Muscle of leg (tissue), 11 donors: ENCODE data around the gene SERPINA12. TPM values are rescaled to one million over a fixed set of nuclear protein-coding genes. Genes with fewer than 3 reads are reported as not detected.
"Not testable (repeated sequence)": the region's sequence is repeated elsewhere in the genome, so short reads cannot be mapped to it uniquely, and the experiment has no call there.

ENCODE experiments used
- DNase-seq: peaks from one replicate; pipeline ENCODE4 v3.0.0; 2013
- H3K27ac ChIP-seq: one replicate; pipeline ENCODE4 v1.5.1; 2013; ENCODE audit warnings: mild to moderate bottlenecking, low read length, control low read depth
- H3K27me3 ChIP-seq: one replicate; pipeline ENCODE4 v1.6.1; 2013; ENCODE audit warnings: low read length; ENCODE audit not compliant: control insufficient read depth, insufficient read depth
- H3K36me3 ChIP-seq: one replicate; pipeline ENCODE4 v1.6.1; 2013; ENCODE audit warnings: low read length; ENCODE audit not compliant: control insufficient read depth, insufficient read depth
- H3K4me1 ChIP-seq: one replicate; pipeline ENCODE4 v1.6.1; 2013; ENCODE audit warnings: low read length; ENCODE audit not compliant: control insufficient read depth, insufficient read depth
- H3K4me3 ChIP-seq: one replicate; pipeline ENCODE4 v1.5.1; 2013; ENCODE audit warnings: low read length, control low read depth
- H3K9me3 ChIP-seq: replicated peaks from 2 replicates; pipeline ENCODE4 v1.6.1; 2013; ENCODE audit warnings: low read depth, low read length; ENCODE audit not compliant: control insufficient read depth
- WGBS: methylation state at CpG from one replicate; pipeline ENCODE4 v1.1.5; 2013; ENCODE audit warnings: missing lambda C conversion rate; ENCODE audit not compliant: insufficient coverage; 5-methylcytosine and 5-hydroxymethylcytosine counted together
- polyA plus RNA-seq, 8 donors: library from polyadenylated mRNA; unstranded; fragments of 120-200 nt; gene quantifications; one replicate each; pipeline versions ENCODE4 v1.2.1 to v1.2.3, GENCODE V29; 2013; ENCODE audit warnings: inconsistent platforms in 1 of 8, low replicate concordance in 1 of 8; ENCODE audit not compliant: insufficient read length in 8 of 8, insufficient read depth in 1 of 8
- total RNA-seq: library from RNA; stranded (reverse); fragments of 120-200 nt; gene quantifications from one replicate; pipeline ENCODE4 v1.2.4, GENCODE V29; 2013

Gene SERPINA12
- total and polyA plus RNA-seq, 9 donors = not detected

DNA sequence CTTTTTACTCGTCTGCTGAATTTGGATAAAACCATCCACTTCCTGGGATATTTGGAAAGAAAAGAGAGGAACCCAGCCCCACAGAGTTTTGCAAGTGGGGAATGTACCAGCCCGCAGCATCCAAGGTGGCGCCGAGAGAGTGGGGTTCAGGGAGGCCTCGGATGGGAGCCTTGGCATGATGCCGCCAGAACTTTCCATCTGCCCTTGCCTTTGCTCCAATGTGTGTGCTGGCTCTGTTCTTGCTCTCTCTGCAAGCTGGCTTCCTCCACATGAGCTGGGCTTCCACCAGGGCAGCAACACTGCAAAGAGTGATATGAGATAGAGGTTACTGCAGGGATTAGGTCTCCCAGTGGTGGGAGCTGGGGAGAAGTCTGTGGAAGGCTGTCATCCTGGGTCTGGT lies 6.6 kb upstream of the SERPINA12 start:
- H3K4me3 ChIP-seq = no peak overlapping the region
- H3K36me3 ChIP-seq = no peaks in the 10 kb centered on the region
- WGBS = 96% methylated on average over 5 of the region's 6 CpGs
- no peaks in the 10 kb centered on the region for H3K4me1 ChIP-seq
- DNase-seq = no peak
- H3K27me3 ChIP-seq = peaks cover 2% of the 10 kb centered on the region
- no peak overlapping the region for H3K27ac ChIP-seq
- H3K9me3 ChIP-seq = no peaks in the 10 kb centered on the region

DNA sequence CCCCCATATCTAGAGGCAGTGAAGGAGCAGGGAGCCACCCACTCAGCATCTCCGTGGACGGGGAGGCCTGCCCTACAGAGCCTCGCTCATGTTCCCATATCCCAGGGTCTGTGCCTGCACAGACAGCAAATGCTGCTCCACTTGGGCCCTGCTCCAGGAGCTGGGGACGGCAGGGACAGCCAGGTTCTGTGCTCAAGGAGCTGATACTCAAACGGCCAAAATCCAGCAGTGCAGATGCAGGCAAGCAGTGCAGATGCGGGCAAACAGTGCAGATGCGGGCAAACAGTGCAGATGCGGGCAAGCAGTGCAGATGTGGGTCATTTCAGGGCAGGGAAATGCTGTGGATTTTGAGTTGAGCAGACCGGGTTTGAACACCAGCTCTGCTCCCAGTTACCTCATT lies 6.2 kb upstream of the SERPINA12 start:
- Histone ChIP-seq H3K27me3 (peaks cover 2% of the 10 kb centered on the region), H3K9me3 (no peaks in the 10 kb centered on the region), H3K4me3 (no peak overlapping the region), H3K36me3 (no peaks in the 10 kb centered on the region), H3K4me1 (no peaks in the 10 kb centered on the region), H3K27ac (no peak overlapping the region)
- WGBS = 67% methylated on average over 6 of the region's 9 CpGs
- no peak for DNase-seq

DNA sequence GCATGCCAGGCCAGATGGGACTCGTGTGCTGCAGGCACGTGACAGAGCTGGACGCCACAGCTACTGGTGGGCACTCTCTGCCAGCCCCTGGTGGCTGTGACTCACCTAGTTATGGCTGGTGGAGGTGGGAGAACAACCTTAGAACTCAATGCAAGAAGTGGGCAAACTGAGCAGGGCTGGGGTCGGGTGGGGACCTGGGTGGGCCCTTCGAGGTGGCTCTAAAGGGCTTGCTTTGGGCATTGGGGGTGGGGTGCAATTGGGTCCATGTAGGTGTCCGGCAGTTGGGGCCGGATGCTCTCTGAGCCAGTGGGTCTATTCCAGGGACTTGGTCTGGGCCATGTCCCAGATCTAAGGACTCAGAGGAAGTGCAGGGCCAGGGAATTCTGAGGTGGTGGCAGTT lies 5.1 kb upstream of the SERPINA12 start:
- Histone ChIP-seq H3K27me3 (peaks cover 2% of the 10 kb centered on the region), H3K36me3 (no peaks in the 10 kb centered on the region), H3K4me3 (no peak overlapping the region), H3K27ac (no peak overlapping the region), H3K9me3 (no peaks in the 10 kb centered on the region), H3K4me1 (no peaks in the 10 kb centered on the region)
- DNase-seq = no peak
- WGBS = 76% methylated on average over 7 of the region's 7 CpGs

DNA sequence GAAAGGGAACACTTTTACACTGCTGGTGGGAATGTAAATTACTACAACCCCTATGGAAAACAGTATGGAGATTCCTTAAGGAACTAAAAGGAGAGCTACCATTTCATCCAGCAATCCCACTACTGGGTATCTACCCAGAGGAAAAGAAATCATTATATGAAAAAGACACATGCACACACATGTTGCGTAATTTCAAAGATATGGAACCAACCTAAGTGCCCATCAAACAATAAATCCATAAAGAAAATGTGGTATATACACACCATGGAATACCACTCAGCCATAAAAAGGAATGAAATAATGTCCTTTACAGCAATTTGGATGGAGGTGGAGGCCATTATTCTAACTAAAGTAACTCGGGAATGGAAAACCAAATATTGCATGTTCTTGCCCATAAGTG lies 1.2 kb upstream of the SERPINA12 start:
- not testable (repeated sequence) for H3K27me3 ChIP-seq, DNase-seq
- 30% methylated on average over 1 of the region's 2 CpGs for WGBS

DNA sequence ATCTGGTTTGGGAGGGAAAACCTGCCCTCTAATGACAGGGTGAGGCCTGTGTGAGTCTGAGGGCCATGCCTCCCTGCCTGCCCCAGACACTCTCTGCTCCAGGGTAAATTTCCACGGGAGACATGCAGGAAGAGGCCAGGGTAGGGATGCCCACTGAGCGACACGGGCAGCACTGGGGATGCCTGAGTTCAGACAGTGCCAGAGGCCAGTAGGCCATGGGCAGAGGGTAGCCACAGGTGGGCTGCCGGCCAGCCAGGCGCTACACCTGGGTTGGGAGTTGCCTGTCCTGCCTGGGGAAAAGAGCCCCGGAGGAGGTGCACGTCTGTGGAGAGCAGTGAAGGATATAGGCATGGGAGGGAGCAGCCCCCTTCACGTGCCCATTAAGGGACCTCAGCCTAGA lies 3.6 kb downstream of the SERPINA12 start:
- 79% methylated on average over 8 of the region's 8 CpGs for WGBS
- Histone ChIP-seq H3K27me3 (peaks cover 2% of the 10 kb centered on the region), H3K4me1 (no peaks in the 10 kb centered on the region), H3K9me3 (no peaks in the 10 kb centered on the region), H3K36me3 (no peaks in the 10 kb centered on the region), H3K27ac (no peak overlapping the region), H3K4me3 (no peak overlapping the region)
- DNase-seq = no peak

More for the DNA sequence above, 1.2 kb upstream of the SERPINA12 start:
- not testable (repeated sequence) for H3K36me3 ChIP-seq, H3K4me3 ChIP-seq, H3K27ac ChIP-seq, H3K9me3 ChIP-seq, H3K4me1 ChIP-seq

DNA sequence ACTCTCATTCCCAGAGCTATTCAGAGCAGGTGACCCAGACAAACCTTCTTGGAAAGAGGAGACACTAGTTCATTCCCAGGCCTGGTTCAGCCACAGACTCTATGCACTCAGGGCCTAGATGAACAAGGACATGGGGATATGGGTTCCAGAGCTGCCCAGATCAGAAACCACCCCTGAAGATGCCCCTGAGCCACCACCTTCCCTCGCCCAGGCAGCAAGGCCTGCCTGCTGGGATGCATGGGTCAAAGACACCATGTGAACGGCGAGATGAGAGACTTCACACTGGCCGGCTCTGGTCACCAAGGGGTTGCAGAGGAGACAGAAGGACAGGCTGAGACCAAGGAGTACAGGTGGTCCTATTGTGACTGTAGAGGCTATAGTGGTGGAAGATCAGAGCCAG lies 4.1 kb downstream of the SERPINA12 start:
- Histone ChIP-seq H3K4me3 (no peak overlapping the region), H3K9me3 (no peaks in the 10 kb centered on the region), H3K36me3 (no peaks in the 10 kb centered on the region), H3K27me3 (peaks cover 5% of the 10 kb centered on the region), H3K27ac (no peak overlapping the region), H3K4me1 (no peaks in the 10 kb centered on the region)
- DNase-seq = no peak
- WGBS = 86% methylated on average over 4 of the region's 4 CpGs

DNA sequence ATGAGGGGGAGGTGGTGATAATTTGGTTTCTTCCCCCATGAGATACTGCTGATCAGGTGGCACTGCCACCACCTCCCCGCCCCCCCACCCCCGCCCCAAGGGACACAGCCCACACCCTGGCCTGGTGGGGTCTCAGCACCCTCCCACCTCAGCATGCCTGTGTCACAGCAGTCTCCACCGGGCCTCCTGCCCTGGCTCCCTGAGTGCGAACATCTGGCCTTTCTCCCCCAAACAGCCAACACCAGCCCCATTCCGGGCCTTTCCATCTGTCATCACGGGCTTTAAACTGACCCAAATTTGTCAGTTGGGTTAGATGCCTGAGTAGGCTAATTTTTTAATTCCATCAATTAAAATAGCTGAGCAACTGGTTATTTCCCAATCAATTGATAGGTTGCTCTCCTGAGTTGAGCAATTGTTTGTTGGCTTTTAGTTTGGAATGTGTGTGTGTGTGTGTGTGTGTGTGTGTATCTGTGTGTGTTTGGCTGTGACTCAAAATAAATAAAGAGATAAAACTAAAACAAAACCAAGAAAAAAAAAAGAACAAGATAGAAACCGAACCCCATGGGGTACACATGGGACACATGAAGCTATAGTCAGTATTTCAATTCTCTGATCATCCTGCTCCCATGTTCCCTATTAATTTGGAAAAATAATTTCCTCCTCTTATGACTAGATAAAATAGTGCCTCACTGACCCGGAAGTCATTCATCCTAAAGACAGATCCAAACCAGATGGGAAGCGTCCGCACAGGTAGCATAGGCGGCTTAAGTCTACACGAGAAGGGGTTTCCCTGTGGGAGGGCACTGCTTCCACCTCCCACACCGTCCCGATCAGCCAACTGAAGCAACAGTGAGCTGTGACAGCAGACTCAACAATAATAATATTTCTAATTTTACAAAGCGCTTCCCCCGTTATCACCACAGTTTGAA lies 7.4 kb downstream of the SERPINA12 start:
- DNase-seq = no peak
- Histone ChIP-seq H3K4me3 (no peak overlapping the region), H3K36me3 (no peaks in the 10 kb centered on the region), H3K27me3 (peaks cover 5% of the 10 kb centered on the region), H3K9me3 (no peaks in the 10 kb centered on the region), H3K27ac (no peak overlapping the region), H3K4me1 (no peaks in the 10 kb centered on the region)
- WGBS = 67% methylated on average over 7 of the region's 16 CpGs

DNA sequence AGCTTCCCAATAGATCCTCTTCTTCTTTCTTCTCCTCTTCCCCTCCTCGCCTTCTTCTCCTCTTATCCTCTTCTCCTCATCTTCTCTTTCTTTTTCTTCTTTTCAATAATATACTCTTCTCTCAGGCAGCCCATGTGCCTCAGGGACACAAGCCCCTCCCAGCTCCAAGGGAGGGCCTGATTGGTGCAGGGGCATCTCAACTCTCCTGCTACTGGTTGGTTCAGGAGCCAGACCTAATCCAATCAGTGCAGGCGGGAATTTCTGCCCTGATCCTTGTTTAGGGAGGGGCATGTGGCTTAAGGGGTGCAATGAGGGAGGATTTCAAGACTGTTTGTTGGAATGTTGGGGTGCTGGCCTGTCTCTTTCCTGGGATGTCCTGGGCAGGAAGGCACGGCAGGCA lies 9.0 kb downstream of the SERPINA12 start:
- WGBS = 76% methylated on average over 2 of the region's 3 CpGs
- H3K4me3 ChIP-seq = no peak overlapping the region
- H3K27ac ChIP-seq = no peak overlapping the region
- no peaks in the 10 kb centered on the region for H3K36me3 ChIP-seq
- H3K9me3 ChIP-seq = no peaks in the 10 kb centered on the region
- H3K4me1 ChIP-seq = no peaks in the 10 kb centered on the region
- H3K27me3 ChIP-seq = peaks cover 5% of the 10 kb centered on the region
- DNase-seq = no peak

DNA sequence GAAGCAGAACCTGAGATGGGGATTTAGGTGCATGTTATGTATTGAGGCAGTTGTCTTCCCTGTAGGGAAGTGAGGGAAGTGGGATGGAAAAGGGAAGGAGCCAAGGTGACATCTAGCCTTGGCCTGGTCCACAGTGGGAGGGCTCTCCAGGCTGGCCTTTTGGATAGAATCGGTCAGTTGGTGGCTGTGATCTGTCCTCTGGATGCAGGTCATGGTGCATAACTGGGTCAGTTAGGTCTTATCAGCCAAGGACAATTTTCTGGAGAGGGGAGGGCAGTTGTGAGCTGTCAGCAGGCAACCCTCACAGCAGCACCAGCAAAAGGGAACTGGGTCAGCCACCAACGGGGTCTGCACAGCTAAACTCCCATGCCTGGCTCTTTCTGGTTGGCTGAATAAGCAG lies 9.6 kb downstream of the SERPINA12 start:
- Histone ChIP-seq H3K27me3 (peaks cover 5% of the 10 kb centered on the region), H3K9me3 (no peaks in the 10 kb centered on the region), H3K36me3 (no peaks in the 10 kb centered on the region), H3K4me3 (no peak overlapping the region), H3K27ac (no peak overlapping the region), H3K4me1 (no peaks in the 10 kb centered on the region)
- 43% methylated on average over 1 of the region's 2 CpGs for WGBS
- no peak for DNase-seq

DNA sequence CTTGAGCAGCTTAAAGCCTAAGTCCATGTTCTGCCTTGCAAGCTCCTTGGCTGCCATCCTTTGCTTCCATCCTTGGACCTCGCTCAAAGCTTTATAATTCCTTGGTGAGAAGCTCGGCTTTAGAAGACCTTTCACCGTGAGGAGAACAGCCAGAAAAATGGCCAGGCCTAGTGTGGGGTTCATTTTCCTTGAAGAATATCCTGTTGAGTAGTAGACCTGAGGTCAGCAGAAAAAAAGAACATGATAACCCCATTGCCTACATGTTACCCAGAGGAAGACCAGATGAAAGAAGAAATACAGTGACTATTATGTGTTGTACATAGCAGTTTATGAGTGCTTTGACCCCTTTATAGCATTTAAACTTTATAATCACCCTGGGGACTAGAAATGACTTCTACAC lies 11.1 kb downstream of the SERPINA12 start:
- DNase-seq = no peak
- no peaks in the 10 kb centered on the region for H3K36me3 ChIP-seq
- no peak overlapping the region for H3K27ac ChIP-seq
- WGBS = 84% methylated on average over 2 of the region's 3 CpGs
- no peaks in the 10 kb centered on the region for H3K4me1 ChIP-seq
- no peaks in the 10 kb centered on the region for H3K9me3 ChIP-seq
- peaks cover 5% of the 10 kb centered on the region for H3K27me3 ChIP-seq
- H3K4me3 ChIP-seq = no peak overlapping the region
